Measurements from ENCODE around the gene DPY19L2. TPM values are rescaled to one million over a fixed set of nuclear protein-coding genes. Genes with fewer than 3 reads are reported as not detected.
"Not testable (repeated sequence)": the region's sequence is repeated elsewhere in the genome, so short reads cannot be mapped to it uniquely, and the experiment has no call there.

The DPY19L2 gene
- total RNA-seq, 1 donor from 2014 or later = 19.7 TPM

- H3K27ac Mint-ChIP-seq; DNase-seq (ENCODE audit: low spot score, unreplicated experiment); H3K4me3 Mint-ChIP-seq (ENCODE audit: low read depth); H3K36me3 Mint-ChIP-seq (ENCODE audit: insufficient read depth); H3K9me3 Mint-ChIP-seq (ENCODE audit: low read depth); H3K4me1 Mint-ChIP-seq (ENCODE audit: low read depth): not testable (repeated sequence)
- peaks cover 23% of the 10 kb centered on the region for H3K27me3 Mint-ChIP-seq
- TF ChIP-seq CTCF (IDR thresholded peaks at IDR 0.05; ENCODE audit: unreplicated experiment) = peak; percentile 50
Observed at GRCh38 chr12:63672550-63672949, 4.3 kb upstream of the DPY19L2 start.

- H3K27ac Mint-ChIP-seq; H3K36me3 Mint-ChIP-seq (ENCODE audit: insufficient read depth); DNase-seq (ENCODE audit: low spot score, unreplicated experiment); H3K9me3 Mint-ChIP-seq (ENCODE audit: low read depth); H3K4me1 Mint-ChIP-seq (ENCODE audit: low read depth): not testable (repeated sequence)
- peak overlapping the region; percentile 87 for H3K4me3 Mint-ChIP-seq (ENCODE audit: low read depth)
- peaks cover 29% of the 10 kb centered on the region for H3K27me3 Mint-ChIP-seq
Observed at GRCh38 chr12:63669936-63670335, 1.6 kb upstream of the DPY19L2 start.

DNA sequence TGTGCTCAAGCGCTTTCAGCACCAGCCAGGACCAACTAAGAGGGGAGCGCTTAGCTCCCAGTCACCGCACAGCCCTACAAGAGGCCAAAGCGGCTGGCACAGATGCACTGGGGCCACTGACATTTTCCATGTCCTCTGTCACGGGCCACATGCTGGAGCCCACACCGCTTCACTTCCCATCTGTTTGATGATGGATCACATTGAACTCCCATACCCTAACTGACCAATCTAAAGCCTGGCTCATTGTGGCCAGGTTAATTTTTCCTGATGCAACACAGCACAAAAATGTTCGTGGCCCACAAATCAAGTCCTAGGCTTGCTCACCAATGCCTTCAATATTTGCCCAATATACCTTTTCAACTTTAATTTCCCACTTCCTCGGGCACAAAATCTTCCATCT is 1.1 kb upstream of the DPY19L2 start:
- H3K9me3 Mint-ChIP-seq (ENCODE audit: low read depth); H3K4me1 Mint-ChIP-seq (ENCODE audit: low read depth); DNase-seq (ENCODE audit: low spot score, unreplicated experiment); H3K36me3 Mint-ChIP-seq (ENCODE audit: insufficient read depth); H3K27ac Mint-ChIP-seq: not testable (repeated sequence)
- H3K27me3 Mint-ChIP-seq = peaks cover 29% of the 10 kb centered on the region
- H3K4me3 Mint-ChIP-seq (ENCODE audit: low read depth) = peak overlapping the region; percentile 87

DNA sequence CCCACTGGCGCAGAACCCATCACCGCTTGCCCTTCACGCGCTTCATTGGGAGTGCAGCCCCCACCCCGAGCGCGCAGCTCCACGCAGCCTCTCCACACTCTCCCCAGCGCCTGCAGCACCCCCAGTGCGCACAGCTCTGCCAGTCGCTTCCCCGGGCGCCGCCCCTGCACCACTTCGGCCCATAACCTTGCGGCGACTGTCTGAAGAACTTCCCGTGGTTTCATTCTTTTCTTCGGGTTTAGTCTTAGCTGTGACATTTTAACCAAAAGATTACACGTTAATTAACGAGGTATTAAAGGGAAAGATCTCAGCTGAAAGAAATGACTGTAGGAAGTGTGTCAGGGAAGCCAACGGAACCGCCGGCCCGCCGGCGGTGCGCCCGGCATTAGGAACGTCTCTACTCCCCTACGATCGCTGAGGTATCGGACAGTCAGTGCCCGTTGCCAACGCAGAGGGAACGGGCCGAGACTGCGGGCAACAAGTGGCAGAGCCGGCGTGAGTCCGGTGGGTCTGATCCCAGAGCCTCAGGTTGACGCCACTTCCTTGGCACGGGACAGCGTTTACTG is 590 bp upstream of the DPY19L2 start:
- peaks cover 29% of the 10 kb centered on the region for H3K27me3 Mint-ChIP-seq
- H3K4me3 Mint-ChIP-seq (ENCODE audit: low read depth) = peak overlapping the region; percentile 87
- DNase-seq (ENCODE audit: low spot score, unreplicated experiment); H3K4me1 Mint-ChIP-seq (ENCODE audit: low read depth); H3K9me3 Mint-ChIP-seq (ENCODE audit: low read depth); H3K36me3 Mint-ChIP-seq (ENCODE audit: insufficient read depth): not testable (repeated sequence)
- H3K27ac Mint-ChIP-seq = peak overlapping the region; percentile 70

DNA sequence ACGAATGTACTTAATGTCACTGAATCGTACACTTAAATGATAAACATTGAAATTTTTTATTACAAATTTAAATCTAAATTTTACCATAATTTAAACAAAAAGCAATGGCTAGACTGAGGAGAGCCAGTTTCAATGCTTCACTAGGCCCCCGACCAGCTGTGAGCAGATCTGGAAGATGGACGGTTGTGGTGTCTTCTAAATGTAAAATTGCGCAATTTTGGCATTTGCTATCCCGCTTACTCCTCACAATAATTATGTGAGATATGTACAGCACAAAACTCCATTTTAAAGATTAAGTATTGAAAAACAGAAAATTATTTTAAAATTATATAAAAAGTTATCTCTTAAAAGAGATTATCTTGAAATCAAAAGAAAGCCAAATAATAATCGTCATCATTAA is 5.3 kb downstream of the DPY19L2 start:
- H3K4me1 Mint-ChIP-seq (ENCODE audit: low read depth); DNase-seq (ENCODE audit: low spot score, unreplicated experiment); H3K4me3 Mint-ChIP-seq (ENCODE audit: low read depth); H3K9me3 Mint-ChIP-seq (ENCODE audit: low read depth); H3K27ac Mint-ChIP-seq; H3K36me3 Mint-ChIP-seq (ENCODE audit: insufficient read depth): not testable (repeated sequence)
- H3K27me3 Mint-ChIP-seq = peaks cover 14% of the 10 kb centered on the region

GRCh38 chr12:63658501-63658900 is 9.8 kb downstream of the DPY19L2 start:
- H3K4me3 Mint-ChIP-seq (ENCODE audit: low read depth); H3K9me3 Mint-ChIP-seq (ENCODE audit: low read depth); H3K27ac Mint-ChIP-seq; H3K36me3 Mint-ChIP-seq (ENCODE audit: insufficient read depth); DNase-seq (ENCODE audit: low spot score, unreplicated experiment); H3K27me3 Mint-ChIP-seq: not testable (repeated sequence)
- peaks cover 14% of the 10 kb centered on the region for H3K4me1 Mint-ChIP-seq (ENCODE audit: low read depth)

DNA sequence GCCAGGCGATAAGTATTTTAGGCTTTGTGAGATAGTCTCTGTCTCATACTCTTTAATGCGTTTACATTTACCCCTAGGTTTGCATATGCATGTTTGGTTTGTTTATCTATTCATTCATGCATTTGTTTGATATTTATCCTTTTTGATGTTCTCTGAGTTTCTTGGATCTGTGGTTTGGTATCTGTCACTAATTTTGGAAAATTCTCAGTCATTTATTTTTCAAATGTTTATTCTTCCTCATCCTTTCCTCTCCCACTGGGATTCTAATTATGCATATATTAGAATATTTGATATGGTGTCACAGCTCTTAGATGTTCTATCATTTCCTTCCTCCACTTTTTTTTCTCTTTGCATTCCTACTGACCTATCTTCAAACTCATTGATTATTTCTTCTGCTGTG is 11.9 kb downstream of the DPY19L2 start:
- H3K4me3 Mint-ChIP-seq (ENCODE audit: low read depth); H3K9me3 Mint-ChIP-seq (ENCODE audit: low read depth); DNase-seq (ENCODE audit: low spot score, unreplicated experiment); H3K27ac Mint-ChIP-seq; H3K36me3 Mint-ChIP-seq (ENCODE audit: insufficient read depth): not testable (repeated sequence)
- Mint-ChIP-seq H3K4me1 (ENCODE audit: low read depth) (peaks cover 14% of the 10 kb centered on the region), H3K27me3 (peaks cover 13% of the 10 kb centered on the region)

- H3K4me1 Mint-ChIP-seq (ENCODE audit: low read depth) = peaks cover 14% of the 10 kb centered on the region
- H3K4me3 Mint-ChIP-seq (ENCODE audit: low read depth); DNase-seq (ENCODE audit: low spot score, unreplicated experiment); H3K9me3 Mint-ChIP-seq (ENCODE audit: low read depth); H3K27ac Mint-ChIP-seq: not testable (repeated sequence)
- H3K27me3 Mint-ChIP-seq = peaks cover 13% of the 10 kb centered on the region
- H3K36me3 Mint-ChIP-seq (ENCODE audit: insufficient read depth) = peaks cover 11% of the 10 kb centered on the region
Observed at GRCh38 chr12:63655543-63656257, 12.6 kb downstream of the DPY19L2 start.

DNA sequence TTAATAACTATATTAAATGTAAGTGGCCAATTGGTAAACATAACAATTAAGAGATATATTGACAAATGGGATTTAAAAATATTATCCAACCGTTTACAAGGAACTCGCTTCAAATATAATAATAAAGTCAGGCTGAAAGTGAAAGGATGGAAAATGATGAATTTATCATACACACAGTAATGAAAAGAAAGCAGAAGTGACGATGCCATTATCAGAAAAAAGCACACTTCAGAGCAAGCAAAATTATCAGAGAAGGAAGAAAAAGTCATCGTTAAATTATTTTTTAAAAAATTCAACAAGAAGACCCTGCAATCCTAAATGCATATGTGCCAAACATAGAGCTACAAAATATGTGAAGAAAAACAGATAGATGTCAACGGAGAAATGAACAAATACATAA is 13.8 kb downstream of the DPY19L2 start:
- peaks cover 14% of the 10 kb centered on the region for H3K4me1 Mint-ChIP-seq (ENCODE audit: low read depth)
- not testable (repeated sequence) for H3K27ac Mint-ChIP-seq; H3K9me3 Mint-ChIP-seq (ENCODE audit: low read depth); DNase-seq (ENCODE audit: low spot score, unreplicated experiment); H3K4me3 Mint-ChIP-seq (ENCODE audit: low read depth)
- H3K36me3 Mint-ChIP-seq (ENCODE audit: insufficient read depth) = peaks cover 11% of the 10 kb centered on the region
- H3K27me3 Mint-ChIP-seq = peaks cover 13% of the 10 kb centered on the region

GRCh38 chr12:63649517-63649916 is 18.8 kb downstream of the DPY19L2 start:
- not testable (repeated sequence) for DNase-seq (ENCODE audit: low spot score, unreplicated experiment); H3K36me3 Mint-ChIP-seq (ENCODE audit: insufficient read depth); H3K27ac Mint-ChIP-seq; H3K27me3 Mint-ChIP-seq; H3K4me1 Mint-ChIP-seq (ENCODE audit: low read depth); H3K9me3 Mint-ChIP-seq (ENCODE audit: low read depth); H3K4me3 Mint-ChIP-seq (ENCODE audit: low read depth)

GRCh38 chr12:63643381-63644140 is 24.7 kb downstream of the DPY19L2 start:
- not testable (repeated sequence) for H3K36me3 Mint-ChIP-seq (ENCODE audit: insufficient read depth); H3K9me3 Mint-ChIP-seq (ENCODE audit: low read depth); H3K27me3 Mint-ChIP-seq; H3K4me1 Mint-ChIP-seq (ENCODE audit: low read depth); DNase-seq (ENCODE audit: low spot score, unreplicated experiment); H3K4me3 Mint-ChIP-seq (ENCODE audit: low read depth); H3K27ac Mint-ChIP-seq

DNA sequence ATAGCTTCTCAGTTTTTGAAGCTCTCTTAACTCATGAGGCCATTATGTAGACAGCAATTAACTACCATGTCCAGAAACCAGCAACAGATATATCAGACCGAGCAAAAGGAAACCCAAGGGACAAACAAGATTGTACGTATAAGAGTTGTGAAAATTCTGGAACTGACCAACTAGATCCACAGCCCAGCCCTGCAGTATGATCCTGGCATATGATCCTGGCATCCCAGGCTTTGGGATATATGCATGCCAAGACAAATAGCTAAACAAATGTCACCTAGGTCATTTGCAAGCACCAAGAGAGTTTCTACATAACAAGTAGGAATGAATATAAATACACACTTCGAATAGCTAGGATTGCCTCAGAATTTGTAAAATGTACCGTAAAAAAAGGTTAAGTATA is 44.0 kb downstream of the DPY19L2 start:
- not testable (repeated sequence) for H3K9me3 Mint-ChIP-seq (ENCODE audit: low read depth); H3K36me3 Mint-ChIP-seq (ENCODE audit: insufficient read depth); H3K4me1 Mint-ChIP-seq (ENCODE audit: low read depth); DNase-seq (ENCODE audit: low spot score, unreplicated experiment); H3K27me3 Mint-ChIP-seq; H3K4me3 Mint-ChIP-seq (ENCODE audit: low read depth); H3K27ac Mint-ChIP-seq
